ENCODE results near the gene ARMH1. TPM values are rescaled to one million over a fixed set of nuclear protein-coding genes. Genes with fewer than 3 reads are reported as not detected.
"Not testable (repeated sequence)": the region's sequence is repeated elsewhere in the genome, so short reads cannot be mapped to it uniquely, and the experiment has no call there.

ARMH1 gene
- total RNA-seq, 2 experiments from 2014 or later = 134 to 141 TPM

- Mint-ChIP-seq H3K4me3 (no peak overlapping the region), H3K27ac (no peak overlapping the region), H3K36me3 (peaks cover 12% of the 10 kb centered on the region), H3K9me3 (no peaks in the 10 kb centered on the region), H3K4me1 (ENCODE audit: low read depth) (no peaks in the 10 kb centered on the region), H3K27me3 (no peaks in the 10 kb centered on the region)
- intact Hi-C loops (cut with micrococcal nuclease) = loop anchor here (5.0 kb wide), 1 partner anchor 277 kb away; no protein-coding TSS in a partner anchor
- POLR2A ChIA-PET = no interaction called here
- CTCF ChIA-PET = interaction anchor here (0.7 to 1.6 kb wide), 6 partner anchors 13 to 42 kb away, joined by 3 to 5 read pairs (median 4); partner anchors contain the start of genes ARMH1 and TMEM53
- no peak for DNase-seq
Measured at GRCh38 chr1:44654621-44655187, 19.8 kb upstream of the ARMH1 start.

- Mint-ChIP-seq H3K4me1 (ENCODE audit: low read depth) (no peaks in the 10 kb centered on the region), H3K36me3 (peaks cover 5% of the 10 kb centered on the region), H3K4me3 (no peak overlapping the region), H3K27ac (no peak overlapping the region), H3K9me3 (no peaks in the 10 kb centered on the region), H3K27me3 (no peaks in the 10 kb centered on the region)
- intact Hi-C loops (cut with micrococcal nuclease) = no loop called here
- CTCF ChIA-PET = interaction anchor here (1.0 to 1.6 kb wide), 6 partner anchors 14 to 57 kb away, joined by 3 to 5 read pairs (median 4); no protein-coding TSS in a partner anchor
- POLR2A ChIA-PET = no interaction called here
- DNase-seq = peak; percentile 22
Measured at GRCh38 chr1:44655609-44656008, 18.9 kb upstream of the ARMH1 start.

GRCh38 chr1:44659566-44659965 is 14.9 kb upstream of the ARMH1 start:
- POLR2A ChIA-PET = interaction anchor here (0.7 kb wide), 1 partner anchor 36 kb away, joined by 3 read pairs; no protein-coding TSS in a partner anchor
- Mint-ChIP-seq H3K27me3 (no peaks in the 10 kb centered on the region), H3K4me1 (ENCODE audit: low read depth) (peaks cover 8% of the 10 kb centered on the region), H3K4me3 (no peak overlapping the region), H3K27ac (no peak overlapping the region), H3K36me3 (no peaks in the 10 kb centered on the region), H3K9me3 (no peaks in the 10 kb centered on the region)
- CTCF ChIA-PET = no interaction called here
- DNase-seq = no peak
- intact Hi-C loops (cut with micrococcal nuclease) = no loop called here

GRCh38 chr1:44660176-44660575 is 14.3 kb upstream of the ARMH1 start:
- ChIA-PET POLR2A (interaction anchor here (0.7 kb wide), 1 partner anchor 36 kb away, joined by 3 read pairs; no protein-coding TSS in a partner anchor), CTCF (no interaction called here)
- no peak for DNase-seq
- no peak overlapping the region for H3K27ac Mint-ChIP-seq
- no peaks in the 10 kb centered on the region for H3K9me3 Mint-ChIP-seq
- H3K27me3 Mint-ChIP-seq = no peaks in the 10 kb centered on the region
- H3K4me3 Mint-ChIP-seq = no peak overlapping the region
- no peaks in the 10 kb centered on the region for H3K36me3 Mint-ChIP-seq
- intact Hi-C loops (cut with micrococcal nuclease) = no loop called here
- H3K4me1 Mint-ChIP-seq (ENCODE audit: low read depth) = peaks cover 14% of the 10 kb centered on the region

- no peaks in the 10 kb centered on the region for H3K27me3 Mint-ChIP-seq
- peaks cover 17% of the 10 kb centered on the region for H3K4me1 Mint-ChIP-seq (ENCODE audit: low read depth)
- no peaks in the 10 kb centered on the region for H3K36me3 Mint-ChIP-seq
- ChIA-PET POLR2A (interaction anchor here (3.4 kb wide), 1 partner anchor 30 kb away, joined by 10 read pairs; no protein-coding TSS in a partner anchor), CTCF (interaction anchor here (3.6 kb wide), 1 partner anchor 10 kb away, joined by 41 read pairs; no protein-coding TSS in a partner anchor)
- H3K27ac Mint-ChIP-seq = no peak overlapping the region
- DNase-seq = no peak
- H3K9me3 Mint-ChIP-seq = no peaks in the 10 kb centered on the region
- intact Hi-C loops (cut with micrococcal nuclease) = no loop called here
- H3K4me3 Mint-ChIP-seq = no peak overlapping the region
Measured at GRCh38 chr1:44661781-44662682, 12.5 kb upstream of the ARMH1 start.

GRCh38 chr1:44662683-44663030 is 11.9 kb upstream of the ARMH1 start:
- H3K36me3 Mint-ChIP-seq = no peaks in the 10 kb centered on the region
- no peaks in the 10 kb centered on the region for H3K27me3 Mint-ChIP-seq
- ChIA-PET POLR2A (interaction anchor here (3.4 kb wide), 1 partner anchor 31 kb away, joined by 10 read pairs; no protein-coding TSS in a partner anchor), CTCF (interaction anchor here (3.6 kb wide), 1 partner anchor 10 kb away, joined by 41 read pairs; no protein-coding TSS in a partner anchor)
- DNase-seq = no peak
- no peak overlapping the region for H3K27ac Mint-ChIP-seq
- no peak overlapping the region for H3K4me3 Mint-ChIP-seq
- intact Hi-C loops (cut with micrococcal nuclease) = no loop called here
- peaks cover 17% of the 10 kb centered on the region for H3K4me1 Mint-ChIP-seq (ENCODE audit: low read depth)
- no peaks in the 10 kb centered on the region for H3K9me3 Mint-ChIP-seq

- intact Hi-C loops (cut with micrococcal nuclease) = no loop called here
- Mint-ChIP-seq H3K4me1 (ENCODE audit: low read depth) (peaks cover 17% of the 10 kb centered on the region), H3K27ac (no peak overlapping the region), H3K9me3 (no peaks in the 10 kb centered on the region), H3K4me3 (no peak overlapping the region), H3K36me3 (no peaks in the 10 kb centered on the region), H3K27me3 (no peaks in the 10 kb centered on the region)
- no peak for DNase-seq
- ChIA-PET POLR2A (interaction anchor here (3.4 kb wide), 1 partner anchor 32 kb away, joined by 10 read pairs; no protein-coding TSS in a partner anchor), CTCF (interaction anchor here (1.4 to 3.6 kb wide), 2 partner anchors 11 kb away, joined by 6 to 41 read pairs; partner anchors contain the start of genes ARMH1 and TMEM53)
Measured at GRCh38 chr1:44663417-44663816, 11.1 kb upstream of the ARMH1 start.

- no peaks in the 10 kb centered on the region for H3K36me3 Mint-ChIP-seq
- no peaks in the 10 kb centered on the region for H3K27me3 Mint-ChIP-seq
- peak overlapping the region; percentile 43 for H3K27ac Mint-ChIP-seq
- ChIA-PET CTCF (interaction anchor here (0.6 to 3.6 kb wide), 4 partner anchors 9 to 411 kb away, joined by 3 to 41 read pairs (median 4); partner anchors contain the start of genes ARMH1 and TMEM53), POLR2A (interaction anchor here (1.0 to 3.4 kb wide), 3 partner anchors 9 to 57 kb away, joined by 3 to 10 read pairs (median 8); no protein-coding TSS in a partner anchor)
- peak overlapping the region; percentile 14 for H3K4me3 Mint-ChIP-seq
- peaks cover 17% of the 10 kb centered on the region for H3K4me1 Mint-ChIP-seq (ENCODE audit: low read depth)
- intact Hi-C loops (cut with micrococcal nuclease) = no loop called here
- no peaks in the 10 kb centered on the region for H3K9me3 Mint-ChIP-seq
- DNase-seq = peak; percentile 68
Measured at GRCh38 chr1:44664730-44665370, 9.7 kb upstream of the ARMH1 start.

- POLR2A ChIA-PET; H3K27ac Mint-ChIP-seq; H3K4me3 Mint-ChIP-seq; H3K27me3 Mint-ChIP-seq; DNase-seq; H3K9me3 Mint-ChIP-seq; H3K36me3 Mint-ChIP-seq; CTCF ChIA-PET; intact Hi-C loops (cut with micrococcal nuclease): not testable (repeated sequence)
- peaks cover 17% of the 10 kb centered on the region for H3K4me1 Mint-ChIP-seq (ENCODE audit: low read depth)
Measured at GRCh38 chr1:44666719-44667118, 7.8 kb upstream of the ARMH1 start.

- Mint-ChIP-seq H3K4me3 (no peak overlapping the region), H3K9me3 (no peaks in the 10 kb centered on the region), H3K36me3 (no peaks in the 10 kb centered on the region), H3K4me1 (ENCODE audit: low read depth) (peaks cover 26% of the 10 kb centered on the region), H3K27me3 (no peaks in the 10 kb centered on the region), H3K27ac (no peak overlapping the region)
- ChIA-PET CTCF (interaction anchor here (6.8 kb wide), 1 partner anchor 19 kb away, joined by 43 read pairs; no protein-coding TSS in a partner anchor), POLR2A (interaction anchor here (5.2 kb wide), 1 partner anchor 38 kb away, joined by 36 read pairs; no protein-coding TSS in a partner anchor)
- DNase-seq = no peak
- intact Hi-C loops (cut with micrococcal nuclease) = loop anchor here (5.0 to 10.0 kb wide), 4 partner anchors 46 to 634 kb away; partner anchors contain the start of genes BTBD19, DYNLT4, HECTD3 and UROD
Measured at GRCh38 chr1:44670751-44671640, 3.5 kb upstream of the ARMH1 start.
